A549 (cell line): Measurements from ENCODE around the gene BRAP. TPM values are rescaled to one million over a fixed set of nuclear protein-coding genes. Genes with fewer than 3 reads are reported as not detected.
A peak's percentile ranks its signal among the peaks of the same experiment; 100 is the strongest.

Experiments
- ATAC-seq, 2 experiments: fragments of 200-7000 bp in 1 of 2; fragments of >200 bp in 1 of 2; cut with Nextera tagmentation in 1 of 2; cut with Tn5 transposase in 1 of 2; 3 replicates each; pipeline versions ENCODE4 v1.8.0 to v1.9.1; 2018 to 2020; ENCODE audit warnings: mild to moderate bottlenecking in 1 of 2, moderate library complexity in 1 of 2
- CTCF ChIA-PET: fragments of 300-600 bp; sonication (Branson Sonifier 250); formaldehyde crosslinking; extraction: SDS; loops from one replicate; lab custom pipeline; 2021; ENCODE audit warnings: antibody characterized with exemption, inconsistent platforms; lab: Yijun Ruan, JAX
- POLR2A ChIA-PET: fragments of 350-600 bp; formaldehyde crosslinking; extraction: SDS; loops from one replicate; lab custom pipeline; 2021; ENCODE audit warnings: antibody characterized with exemption, inconsistent platforms; lab: Yijun Ruan, JAX
- DNase-seq, 2 experiments: peaks; one replicate each; pipeline versions ENCODE4 v3.0.0 to v3.0.0-alpha.2; 2011 to 2016; ENCODE audit warnings: low read depth in 1 of 2, low spot score in 1 of 2
- FAIRE-seq: peaks from 2 replicates; lab custom pipeline; 2011; peaks lifted over from hg19 to GRCh38; lab: Jason Lieb, UNC
- H3K27ac ChIP-seq, 2 experiments: fragments of >200 bp; sonication (Bioruptor Twin); formaldehyde crosslinking; 3 replicates each; pipeline ENCODE4 v1.5.1; 2016 to 2017
- H3K4me1 ChIP-seq: fragments of >200 bp; sonication (Bioruptor Twin); formaldehyde crosslinking; 3 replicates; pipeline ENCODE4 v1.6.1; 2016
- H3K4me2 ChIP-seq: fragments of >200 bp; sonication (Bioruptor Twin); formaldehyde crosslinking; 3 replicates; pipeline ENCODE4 v1.6.1; 2016
- H3K4me3 ChIP-seq: fragments of >200 bp; sonication (Bioruptor Twin); formaldehyde crosslinking; 3 replicates; pipeline ENCODE4 v1.5.1; 2016
- H3K9me3 ChIP-seq: fragments of >200 bp; sonication (Bioruptor Twin); formaldehyde crosslinking; 3 replicates; pipeline ENCODE4 v1.6.1; 2016
- CBX2 ChIP-seq: fragments of 200-600 bp; sonication (generic); IDR thresholded peaks from 2 replicates; pipeline ENCODE4 v1.6.1; 2016; ENCODE audit warnings: low read depth, mild to moderate bottlenecking, borderline replicate concordance
- CBX8 ChIP-seq: fragments of 200-600 bp; sonication (generic); IDR thresholded peaks from 2 replicates; pipeline ENCODE4 v1.6.1; 2016
- CHD4 ChIP-seq: fragments of 200-600 bp; sonication (generic); IDR thresholded peaks from 2 replicates; pipeline ENCODE4 v1.6.1; 2016; ENCODE audit warnings: antibody characterized with exemption, mild to moderate bottlenecking, borderline replicate concordance
- FOSB ChIP-seq: fragments of 250-450 bp; sonication (Bioruptor Pico); IDR thresholded peaks from 2 replicates; pipeline ENCODE4 v1.5.0; 2020; ENCODE audit warnings: mild to moderate bottlenecking, moderate library complexity
- FOXS1 ChIP-seq: fragments of 250-450 bp; sonication (Bioruptor Pico); IDR thresholded peaks from 2 replicates; pipeline ENCODE4 v1.5.0; 2020; ENCODE audit warnings: mild to moderate bottlenecking, moderate library complexity
- JUN ChIP-seq, 2 experiments: fragments of >200 bp; sonication (Bioruptor Twin); formaldehyde crosslinking; IDR thresholded peaks; 2 replicates in 1 of 2; 3 replicates in 1 of 2; pipeline ENCODE4 v1.6.1; 2016 to 2017
- JUNB ChIP-seq: fragments of >200 bp; sonication (Bioruptor Twin); formaldehyde crosslinking; IDR thresholded peaks from 2 replicates; pipeline ENCODE4 v1.6.1; 2016
- MYC ChIP-seq: IDR thresholded peaks from 2 replicates; pipeline ENCODE4 v1.6.1; 2012; ENCODE audit warnings: mild to moderate bottlenecking, inconsistent platforms, low read length, improper control_type of control experiment, borderline replicate concordance
- PHF8 ChIP-seq: fragments of 200-600 bp; sonication (generic); IDR thresholded peaks from 2 replicates; pipeline ENCODE4 v1.6.1; 2016; ENCODE audit warnings: low read depth, mild to moderate bottlenecking, antibody characterized with exemption, moderate library complexity, borderline replicate concordance
- RAD21 ChIP-seq, 2 experiments: fragments of >200 bp in 1 of 2; sonication (Bioruptor Twin) in 1 of 2; formaldehyde crosslinking in 1 of 2; IDR thresholded peaks in 1 of 2; conservative IDR thresholded peaks in 1 of 2; 2 replicates in 1 of 2; 3 replicates in 1 of 2; pipeline ENCODE4 v1.6.1; 2012 to 2018; ENCODE audit warnings: inconsistent platforms in 1 of 2
- RCOR1 ChIP-seq: fragments of 150-350 bp; IDR thresholded peaks from 2 replicates; pipeline ENCODE4 v1.6.1; 2014; ENCODE audit warnings: antibody characterized with exemption, low read length, low read depth
- RFX5 ChIP-seq: fragments of 450-650 bp; IDR thresholded peaks from 2 replicates; pipeline ENCODE4 v1.7.1; 2014; ENCODE audit warnings: antibody characterized with exemption, mild to moderate bottlenecking, moderate library complexity
- SMC3 ChIP-seq: fragments of >200 bp; sonication (Bioruptor Twin); formaldehyde crosslinking; IDR thresholded peaks from 3 replicates; pipeline ENCODE4 v1.6.1; 2018; ENCODE audit warnings: inconsistent platforms
- TFCP2L1 ChIP-seq: fragments of 250-450 bp; sonication (Bioruptor Pico); IDR thresholded peaks from 2 replicates; pipeline ENCODE4 v1.5.0; 2021; ENCODE audit warnings: mild to moderate bottlenecking
- USF2 ChIP-seq: fragments of 450-650 bp; IDR thresholded peaks from 2 replicates; pipeline ENCODE4 v1.6.1; 2014; ENCODE audit warnings: antibody characterized with exemption
- ZC3H11A ChIP-seq: fragments of 450-650 bp; IDR thresholded peaks from 2 replicates; pipeline ENCODE4 v1.6.1; 2014; ENCODE audit warnings: antibody characterized with exemption, mild to moderate bottlenecking
- WGBS: methylation state at CpG from one replicate; pipeline ENCODE4 v1.1.6; 2017; ENCODE audit errors: missing lambda C conversion rate; 5-methylcytosine and 5-hydroxymethylcytosine counted together
- polyA plus RNA-seq, 4 experiments: library from polyadenylated mRNA; depleted of rRNA in 3 of 4; stranded (reverse); fragments of >200 nt; fragmentation: RNase III in 1 of 4; extraction: RNeasy Plus Mini Kit Qiagen cat#74134 plus additional on column Dnase treatment in 1 of 4; gene quantifications; 2 replicates in 3 of 4; 3 replicates in 1 of 4; pipeline ENCODE4 v1.2.3, GENCODE V29; 2011 to 2017
- TF ChIP-seq, protein P1 (sequence below): fragments of 250-450 bp; sonication (Bioruptor Pico); IDR thresholded peaks from 2 replicates; pipeline ENCODE4 v1.5.0; 2021; ENCODE audit warnings: mild to moderate bottlenecking, moderate library complexity, borderline replicate concordance
- TF ChIP-seq, protein P2 (sequence below): fragments of 250-450 bp; sonication (Bioruptor Pico); IDR thresholded peaks from 2 replicates; pipeline ENCODE4 v1.5.0; 2020; ENCODE audit warnings: low read depth, mild to moderate bottlenecking, moderate library complexity
- TF ChIP-seq, protein P3 (sequence below): fragments of >200 bp; sonication (Bioruptor Twin); formaldehyde crosslinking; IDR thresholded peaks from 3 replicates; pipeline ENCODE4 v1.6.1; 2016
- TF ChIP-seq, protein P4 (sequence below): fragments of >200 bp; sonication (Bioruptor Twin); formaldehyde crosslinking; IDR thresholded peaks from 3 replicates; pipeline ENCODE4 v1.5.1; 2016

The BRAP gene
- polyA plus RNA-seq, 2 of the 4 experiments (the other 2 are of a cell fraction): 13.0 to 29.7 TPM

DNA sequence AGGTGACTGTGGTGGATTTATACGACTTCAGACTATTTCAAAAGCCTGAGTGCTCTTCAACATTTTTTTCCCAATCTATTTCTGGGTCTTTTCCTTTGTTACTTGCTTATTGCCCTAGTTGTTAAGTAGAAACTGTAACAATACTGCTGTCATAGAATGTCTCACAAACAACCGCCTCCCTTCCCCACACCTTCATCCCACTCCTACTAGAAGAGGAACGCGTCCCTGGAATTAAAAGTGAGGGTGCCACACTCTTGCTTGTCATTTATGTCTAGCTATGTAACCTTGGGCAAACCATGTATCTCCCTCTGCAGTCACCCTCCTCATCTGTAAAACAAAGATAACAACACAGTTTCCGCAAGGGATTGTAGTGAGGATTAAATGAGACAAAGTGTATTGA, 8.6 kb downstream of the BRAP start:
- ATAC-seq (no peak), FAIRE-seq (no peak), DNase-seq (no peak)
- WGBS: 91% methylated on average over 5 of the region's 5 CpGs
- TF ChIP-seq RFX5 (no peak), CHD4 (no peak), CBX8 (no peak), JUN (IDR thresholded peaks at IDR 0.05) (no peak), SMC3 (no peak)
- TF ChIP-seq, protein P1, sequence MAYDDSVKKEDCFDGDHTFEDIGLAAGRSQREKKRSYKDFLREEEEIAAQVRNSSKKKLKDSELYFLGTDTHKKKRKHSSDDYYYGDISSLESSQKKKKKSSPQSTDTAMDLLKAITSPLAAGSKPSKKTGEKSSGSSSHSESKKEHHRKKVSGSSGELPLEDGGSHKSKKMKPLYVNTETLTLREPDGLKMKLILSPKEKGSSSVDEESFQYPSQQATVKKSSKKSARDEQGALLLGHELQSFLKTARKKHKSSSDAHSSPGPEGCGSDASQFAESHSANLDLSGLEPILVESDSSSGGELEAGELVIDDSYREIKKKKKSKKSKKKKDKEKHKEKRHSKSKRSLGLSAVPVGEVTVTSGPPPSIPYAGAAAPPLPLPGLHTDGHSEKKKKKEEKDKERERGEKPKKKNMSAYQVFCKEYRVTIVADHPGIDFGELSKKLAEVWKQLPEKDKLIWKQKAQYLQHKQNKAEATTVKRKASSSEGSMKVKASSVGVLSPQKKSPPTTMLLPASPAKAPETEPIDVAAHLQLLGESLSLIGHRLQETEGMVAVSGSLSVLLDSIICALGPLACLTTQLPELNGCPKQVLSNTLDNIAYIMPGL: no peak
- Histone ChIP-seq H3K9me3 (no peaks in the 10 kb centered on the region), H3K4me2 (no peak overlapping the region), H3K4me1 (no peaks in the 10 kb centered on the region), H3K4me3 (no peak overlapping the region), H3K27ac (no peak overlapping the region)
- CTCF ChIA-PET: interaction anchor here (0.7 to 1.2 kb wide), 3 partner anchors 137 to 280 kb away, joined by 3 read pairs; no protein-coding TSS in a partner anchor
- POLR2A ChIA-PET: no interaction called here

DNA sequence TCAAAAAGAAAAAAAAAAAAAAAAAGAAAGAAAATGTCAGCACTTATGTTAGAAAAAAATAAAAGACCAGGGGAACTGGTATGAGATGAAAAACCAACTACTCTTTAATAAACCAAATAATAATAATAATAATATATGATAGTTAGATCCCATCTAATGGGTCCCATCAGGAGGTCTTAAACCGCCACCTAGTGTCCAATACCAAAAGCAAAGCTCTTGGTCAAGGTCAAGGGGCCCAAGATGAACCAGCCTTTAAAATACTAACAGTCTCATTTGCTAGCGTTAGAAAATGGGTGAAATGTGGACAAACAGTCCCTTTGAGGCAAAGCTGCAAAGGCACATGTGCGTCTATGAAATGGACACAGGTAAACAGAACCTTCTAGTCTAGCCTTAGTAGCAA, 12.3 kb downstream of the BRAP start:
- ChIA-PET POLR2A (interaction anchor here (0.7 to 3.9 kb wide), 2 partner anchors 12 to 29 kb away, joined by 5 to 14 read pairs; partner anchors contain the start of genes ACAD10 and BRAP), CTCF (interaction anchor here (0.6 to 3.3 kb wide), 28 partner anchors 10 to 341 kb away, joined by 3 to 30 read pairs (median 4); partner anchors contain the start of genes ACAD10 and BRAP)
- Histone ChIP-seq H3K4me1 (no peaks in the 10 kb centered on the region), H3K4me3 (no peak overlapping the region), H3K9me3 (no peaks in the 10 kb centered on the region)
- DNase-seq: peak in 1 of 2 experiments; percentile 56
- TF ChIP-seq, protein P2, sequence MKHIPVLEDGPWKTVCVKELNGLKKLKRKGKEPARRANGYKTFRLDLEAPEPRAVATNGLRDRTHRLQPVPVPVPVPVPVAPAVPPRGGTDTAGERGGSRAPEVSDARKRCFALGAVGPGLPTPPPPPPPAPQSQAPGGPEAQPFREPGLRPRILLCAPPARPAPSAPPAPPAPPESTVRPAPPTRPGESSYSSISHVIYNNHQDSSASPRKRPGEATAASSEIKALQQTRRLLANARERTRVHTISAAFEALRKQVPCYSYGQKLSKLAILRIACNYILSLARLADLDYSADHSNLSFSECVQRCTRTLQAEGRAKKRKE (CRISPR knock-in tag): no peak
- TF ChIP-seq RCOR1: no peak
- TF ChIP-seq RAD21 (conservative IDR thresholded peaks at IDR 0.05 in 1 of 2, IDR thresholded peaks at IDR 0.05 in 1 of 2): peak; percentile 63 to 74
- TF ChIP-seq, protein P3, sequence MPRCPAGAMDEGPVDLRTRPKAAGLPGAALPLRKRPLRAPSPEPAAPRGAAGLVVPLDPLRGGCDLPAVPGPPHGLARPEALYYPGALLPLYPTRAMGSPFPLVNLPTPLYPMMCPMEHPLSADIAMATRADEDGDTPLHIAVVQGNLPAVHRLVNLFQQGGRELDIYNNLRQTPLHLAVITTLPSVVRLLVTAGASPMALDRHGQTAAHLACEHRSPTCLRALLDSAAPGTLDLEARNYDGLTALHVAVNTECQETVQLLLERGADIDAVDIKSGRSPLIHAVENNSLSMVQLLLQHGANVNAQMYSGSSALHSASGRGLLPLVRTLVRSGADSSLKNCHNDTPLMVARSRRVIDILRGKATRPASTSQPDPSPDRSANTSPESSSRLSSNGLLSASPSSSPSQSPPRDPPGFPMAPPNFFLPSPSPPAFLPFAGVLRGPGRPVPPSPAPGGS: no peak
- TF ChIP-seq, protein P4, sequence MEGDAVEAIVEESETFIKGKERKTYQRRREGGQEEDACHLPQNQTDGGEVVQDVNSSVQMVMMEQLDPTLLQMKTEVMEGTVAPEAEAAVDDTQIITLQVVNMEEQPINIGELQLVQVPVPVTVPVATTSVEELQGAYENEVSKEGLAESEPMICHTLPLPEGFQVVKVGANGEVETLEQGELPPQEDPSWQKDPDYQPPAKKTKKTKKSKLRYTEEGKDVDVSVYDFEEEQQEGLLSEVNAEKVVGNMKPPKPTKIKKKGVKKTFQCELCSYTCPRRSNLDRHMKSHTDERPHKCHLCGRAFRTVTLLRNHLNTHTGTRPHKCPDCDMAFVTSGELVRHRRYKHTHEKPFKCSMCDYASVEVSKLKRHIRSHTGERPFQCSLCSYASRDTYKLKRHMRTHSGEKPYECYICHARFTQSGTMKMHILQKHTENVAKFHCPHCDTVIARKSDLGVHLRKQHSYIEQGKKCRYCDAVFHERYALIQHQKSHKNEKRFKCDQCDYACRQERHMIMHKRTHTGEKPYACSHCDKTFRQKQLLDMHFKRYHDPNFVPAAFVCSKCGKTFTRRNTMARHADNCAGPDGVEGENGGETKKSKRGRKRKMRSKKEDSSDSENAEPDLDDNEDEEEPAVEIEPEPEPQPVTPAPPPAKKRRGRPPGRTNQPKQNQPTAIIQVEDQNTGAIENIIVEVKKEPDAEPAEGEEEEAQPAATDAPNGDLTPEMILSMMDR: peak; percentile 61
- TF ChIP-seq MYC: no peak
- TF ChIP-seq TFCP2L1 (CRISPR knock-in tag): no peak
- TF ChIP-seq, all 56 proteins: peak for 2
- peak; percentile 70 to 85; a peak in 4 of 6 replicates for ATAC-seq
- no peak for FAIRE-seq
- Histone ChIP-seq H3K27ac (no peak overlapping the region), H3K4me2 (no peak overlapping the region)
- WGBS: 60% methylated on average over 3 of the region's 3 CpGs

DNA sequence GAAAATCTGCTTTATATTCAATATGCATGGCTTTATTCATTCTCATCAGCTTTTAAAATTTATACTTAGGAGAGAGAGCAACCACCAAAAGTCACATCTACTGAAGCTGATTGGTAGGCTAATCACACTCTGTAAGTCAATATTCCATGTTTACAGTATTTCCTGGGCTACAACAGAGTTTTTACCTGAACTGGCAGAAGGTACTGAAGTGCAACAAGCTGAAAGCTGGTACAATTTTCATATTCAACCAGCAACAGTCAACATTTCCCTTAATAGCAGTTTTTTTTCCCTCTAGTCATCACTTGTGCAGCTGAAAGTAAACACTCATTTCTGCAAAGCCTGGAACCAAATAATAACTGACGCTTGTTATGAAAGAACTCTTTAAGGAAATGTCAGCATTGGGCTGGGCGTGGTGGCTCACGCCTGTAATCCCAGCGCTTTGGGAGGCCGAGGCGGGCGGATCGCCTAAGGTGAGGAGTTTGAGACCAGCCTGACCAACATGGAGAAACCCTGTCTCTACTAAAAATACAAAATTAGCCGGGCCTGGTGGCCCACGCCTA, 12.9 kb downstream of the BRAP start:
- ChIA-PET POLR2A (interaction anchor here (3.9 kb wide), 1 partner anchor 13 kb away, joined by 14 read pairs; the partner anchor contains the start of genes ACAD10 and BRAP), CTCF (interaction anchor here (0.6 to 3.3 kb wide), 22 partner anchors 10 to 276 kb away, joined by 3 to 30 read pairs (median 4); partner anchors contain the start of genes ACAD10 and BRAP)
- H3K27ac ChIP-seq: no peak overlapping the region
- no peaks in the 10 kb centered on the region for H3K4me1 ChIP-seq
- DNase-seq: no peak
- no peak for ATAC-seq
- 91% methylated on average over 10 of the region's 10 CpGs for WGBS
- H3K9me3 ChIP-seq: no peaks in the 10 kb centered on the region
- no peak for FAIRE-seq
- no peak for TF ChIP-seq SMC3
- TF ChIP-seq FOSB: no peak
- TF ChIP-seq FOXS1 (CRISPR knock-in tag): no peak
- no peak for TF ChIP-seq ZC3H11A
- TF ChIP-seq PHF8: no peak
- TF ChIP-seq USF2: no peak
- no peak for TF ChIP-seq CBX2
- TF ChIP-seq JUNB: no peak
- no peak for TF ChIP-seq RFX5
- H3K4me2 ChIP-seq: no peak overlapping the region
- no peak overlapping the region for H3K4me3 ChIP-seq
